Body of pancreas (tissue), 4 donors: ENCODE data around the gene SNED1.

Experiments used
- POLR2A ChIP-seq, 3 donors: fragments of 450-650 bp; IDR thresholded peaks; one replicate each; pipeline ENCODE4 v1.6.1; 2016; ENCODE audit warnings: antibody characterized with exemption in 3 of 3, mild to moderate bottlenecking in 2 of 3
- TF ChIP-seq, protein P1 (sequence below), 7 experiments: fragments of 450-650 bp in 4 of 7; fragments of 200-600 bp in 3 of 7; sonication (generic) in 3 of 7; IDR thresholded peaks; one replicate each; pipeline ENCODE4 v1.5.1; 2016 to 2019; ENCODE audit warnings: antibody characterized with exemption in 7 of 7

DNA sequence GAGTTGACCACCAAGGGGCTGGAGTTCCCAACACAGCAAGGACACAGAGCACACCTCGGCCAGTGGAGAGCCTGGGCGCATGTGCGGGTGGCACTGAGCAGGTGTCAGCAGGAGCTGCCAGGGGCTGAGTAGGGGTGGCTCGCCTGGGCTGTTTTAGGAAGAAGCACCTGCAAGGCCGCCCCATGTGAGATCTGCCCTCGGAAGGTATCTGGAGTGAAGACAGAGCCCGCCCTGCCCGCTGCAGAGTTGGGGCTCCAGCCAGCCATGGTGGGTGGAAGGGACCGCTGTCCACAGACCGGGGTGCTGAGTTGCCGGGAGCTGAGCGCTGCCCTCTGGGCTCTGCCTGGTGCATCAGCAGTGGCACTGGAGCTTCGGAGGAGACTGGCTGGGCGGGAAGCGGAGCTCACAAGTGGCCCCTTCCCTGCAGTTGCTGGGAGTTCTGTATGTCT, 68.5 kb downstream of the SNED1 start:
- TF ChIP-seq POLR2A (IDR thresholded peaks at IDR 0.05) = no peak
- TF ChIP-seq, protein P1, sequence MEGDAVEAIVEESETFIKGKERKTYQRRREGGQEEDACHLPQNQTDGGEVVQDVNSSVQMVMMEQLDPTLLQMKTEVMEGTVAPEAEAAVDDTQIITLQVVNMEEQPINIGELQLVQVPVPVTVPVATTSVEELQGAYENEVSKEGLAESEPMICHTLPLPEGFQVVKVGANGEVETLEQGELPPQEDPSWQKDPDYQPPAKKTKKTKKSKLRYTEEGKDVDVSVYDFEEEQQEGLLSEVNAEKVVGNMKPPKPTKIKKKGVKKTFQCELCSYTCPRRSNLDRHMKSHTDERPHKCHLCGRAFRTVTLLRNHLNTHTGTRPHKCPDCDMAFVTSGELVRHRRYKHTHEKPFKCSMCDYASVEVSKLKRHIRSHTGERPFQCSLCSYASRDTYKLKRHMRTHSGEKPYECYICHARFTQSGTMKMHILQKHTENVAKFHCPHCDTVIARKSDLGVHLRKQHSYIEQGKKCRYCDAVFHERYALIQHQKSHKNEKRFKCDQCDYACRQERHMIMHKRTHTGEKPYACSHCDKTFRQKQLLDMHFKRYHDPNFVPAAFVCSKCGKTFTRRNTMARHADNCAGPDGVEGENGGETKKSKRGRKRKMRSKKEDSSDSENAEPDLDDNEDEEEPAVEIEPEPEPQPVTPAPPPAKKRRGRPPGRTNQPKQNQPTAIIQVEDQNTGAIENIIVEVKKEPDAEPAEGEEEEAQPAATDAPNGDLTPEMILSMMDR (IDR thresholded peaks at IDR 0.05) = no peak
